ENCODE measurements around the gene HMG20A. TPM values are rescaled to one million over a fixed set of nuclear protein-coding genes. Genes with fewer than 3 reads are reported as not detected.
"Not testable (repeated sequence)": the region's sequence is repeated elsewhere in the genome, so short reads cannot be mapped to it uniquely, and the experiment has no call there.

HMG20A gene
- total and polyA plus RNA-seq, 2 of the 13 experiments (the other 11 are each of a cell fraction or from before 2014, with no cell fraction given) = 28.0 to 35.2 TPM

GRCh38 chr15:77402740-77403379 lies 17.8 kb upstream of the HMG20A start (continued):
- no peak for TF ChIP-seq PRDM10 (CRISPR knock-in tag; IDR thresholded peaks at IDR 0.05; ENCODE audit: low read depth)
- TF ChIP-seq CBX5 (CRISPR knock-in tag; IDR thresholded peaks at IDR 0.05; ENCODE audit: borderline replicate concordance) = no peak

DNA sequence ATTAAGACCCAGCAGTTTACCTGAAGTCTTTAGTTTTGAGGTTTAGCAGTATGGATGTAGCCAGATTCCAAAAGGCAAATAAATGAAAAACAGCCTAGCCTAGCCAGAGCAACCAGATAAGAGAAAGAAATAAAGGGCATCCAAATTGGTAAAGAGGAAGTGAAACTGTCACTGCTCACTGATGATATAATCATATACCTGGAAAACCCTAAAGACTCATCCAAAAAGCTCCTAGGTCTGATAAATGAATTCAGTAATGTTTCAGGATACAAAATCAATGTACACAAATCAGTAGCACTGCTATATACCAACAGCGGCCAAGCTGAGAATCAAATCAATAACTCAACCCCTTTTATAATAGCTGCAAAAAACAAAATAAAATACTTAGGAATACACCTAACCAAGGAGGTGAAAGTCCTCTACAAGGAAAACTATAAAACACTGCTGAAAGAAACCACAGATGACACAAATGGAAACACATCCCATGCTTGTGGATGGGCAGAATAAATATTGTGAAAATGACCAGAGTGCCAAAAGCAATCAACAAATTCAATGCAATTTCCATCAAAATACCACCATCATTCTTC lies 14.4 kb upstream of the HMG20A start:
- POLR2A ChIA-PET; H3K27ac ChIP-seq (ENCODE audit: extremely low read length, insufficient read depth, low read length); H3K4me2 ChIP-seq (ENCODE audit: low read depth, low read length); H3K9me3 ChIP-seq (ENCODE audit: low read length); H2AFZ ChIP-seq (ENCODE audit: low read length); FAIRE-seq; intact Hi-C loops (cut with micrococcal nuclease; ENCODE audit: unreplicated experiment); CTCF ChIA-PET (ENCODE audit: low intra/inter-chr PET ratio, low total read pairs); H3K36me3 ChIP-seq (replicated peaks in 1 of 2; ENCODE audit: control insufficient read depth in 1 of 2, insufficient read depth in 2 of 2, low read length in 2 of 2); in situ Hi-C loops (cut with HindIII; ENCODE audit: extremely low pct_ligation_motif_present, low pct_unique_long_range_greater_than_20kb); H3K4me3 ChIP-seq (replicated peaks in 1 of 3; ENCODE audit: insufficient read depth in 1 of 3, low read depth in 2 of 3, low read length in 3 of 3); H4K20me1 ChIP-seq (ENCODE audit: insufficient read depth, low read length); BruUV-seq (replicated peaks); DNase-seq (ENCODE audit: low spot score); ATAC-seq; H3K27me3 ChIP-seq (ENCODE audit: control insufficient read depth in 1 of 2, insufficient read depth in 2 of 2, low read length in 2 of 2); H3K9ac ChIP-seq (ENCODE audit: insufficient read depth, low read depth, low read length): not testable (repeated sequence)
- H3K4me1 ChIP-seq (ENCODE audit: insufficient read depth, low read length) = peaks cover 16% of the 10 kb centered on the region
- H3K79me2 ChIP-seq (ENCODE audit: insufficient read depth, low read length) = peaks cover 55% of the 10 kb centered on the region
- 96% methylated on average over 1 of the region's 1 CpG for WGBS (ENCODE audit: low lambda C conversion rate)

All from HepG2 (cell line).